ENCODE measurements around the gene CLSTN2. TPM values are rescaled to one million over a fixed set of nuclear protein-coding genes. Genes with fewer than 3 reads are reported as not detected.

Gene CLSTN2
- total and polyA plus RNA-seq, 4 donors: 0.09 to 2.2 (median 0.55) TPM

GRCh38 chr3:139953131-139953910 is 18.3 kb downstream of the CLSTN2 start:
- H3K9me3 ChIP-seq (ENCODE audit: control insufficient read depth in 4 of 4, low read length in 3 of 4): no peaks in the 10 kb centered on the region
- no peak overlapping the region for H3K27ac ChIP-seq (ENCODE audit: low read depth in 1 of 2, low read length in 2 of 2)
- WGBS: 50% methylated on average over 2 of the region's 2 CpGs
- no peaks in the 10 kb centered on the region for H3K4me1 ChIP-seq (ENCODE audit: control insufficient read depth in 4 of 4, insufficient read depth in 4 of 4, low read length in 3 of 4)
- no peak for DNase-seq (ENCODE audit: low spot score)
- H3K27me3 ChIP-seq (ENCODE audit: control insufficient read depth in 4 of 4, insufficient read depth in 4 of 4, low read length in 3 of 4): peaks cover 0 to 5% (median 2%) of the 10 kb centered on the region in 4 donors
- no peak overlapping the region for H3K9ac ChIP-seq (ENCODE audit: low read depth in 1 of 2, low read length in 2 of 2)
- H3K4me3 ChIP-seq (ENCODE audit: low read depth in 1 of 3, low read length in 3 of 3): no peak overlapping the region
- TF ChIP-seq EGR1 (IDR thresholded peaks at IDR 0.05; ENCODE audit: low read depth in 2 of 2) (no peak), REST (IDR thresholded peaks at IDR 0.05) (no peak), HNF4G (IDR thresholded peaks at IDR 0.05) (no peak), ATF3 (IDR thresholded peaks at IDR 0.05) (no peak), ZBTB33 (IDR thresholded peaks at IDR 0.05) (no peak), RAD21 (IDR thresholded peaks at IDR 0.05) (no peak), CTCF (IDR thresholded peaks at IDR 0.05; ENCODE audit: low read depth, low read length, missing input control) (no peak), SP1 (IDR thresholded peaks at IDR 0.05) (no peak), NR2F2 (IDR thresholded peaks at IDR 0.05) (no peak), HNF4A (conservative IDR thresholded peaks at IDR 0.05) (no peak), MAX (IDR thresholded peaks at IDR 0.05) (no peak), FOXA2 (IDR thresholded peaks at IDR 0.05) (no peak), GABPA (IDR thresholded peaks at IDR 0.05 in 1 of 2, conservative IDR thresholded peaks at IDR 0.05 in 1 of 2) (no peak)
- H3K36me3 ChIP-seq (ENCODE audit: control insufficient read depth in 4 of 4, insufficient read depth in 3 of 4, low read depth in 1 of 4, low read length in 3 of 4): no peaks in the 10 kb centered on the region
